NCI-H2107 (cell line): ENCODE measurements around the gene INS.
A peak's percentile ranks its signal among the peaks of the same experiment; 100 is the strongest.
"Not testable (repeated sequence)": the region's sequence is repeated elsewhere in the genome, so short reads cannot be mapped to it uniquely, and the experiment has no call there.

Source experiments
- DNase-seq: peaks from one replicate; lab custom pipeline; 2025; lab: John Stamatoyannopoulos, UW

The INS gene

DNA sequence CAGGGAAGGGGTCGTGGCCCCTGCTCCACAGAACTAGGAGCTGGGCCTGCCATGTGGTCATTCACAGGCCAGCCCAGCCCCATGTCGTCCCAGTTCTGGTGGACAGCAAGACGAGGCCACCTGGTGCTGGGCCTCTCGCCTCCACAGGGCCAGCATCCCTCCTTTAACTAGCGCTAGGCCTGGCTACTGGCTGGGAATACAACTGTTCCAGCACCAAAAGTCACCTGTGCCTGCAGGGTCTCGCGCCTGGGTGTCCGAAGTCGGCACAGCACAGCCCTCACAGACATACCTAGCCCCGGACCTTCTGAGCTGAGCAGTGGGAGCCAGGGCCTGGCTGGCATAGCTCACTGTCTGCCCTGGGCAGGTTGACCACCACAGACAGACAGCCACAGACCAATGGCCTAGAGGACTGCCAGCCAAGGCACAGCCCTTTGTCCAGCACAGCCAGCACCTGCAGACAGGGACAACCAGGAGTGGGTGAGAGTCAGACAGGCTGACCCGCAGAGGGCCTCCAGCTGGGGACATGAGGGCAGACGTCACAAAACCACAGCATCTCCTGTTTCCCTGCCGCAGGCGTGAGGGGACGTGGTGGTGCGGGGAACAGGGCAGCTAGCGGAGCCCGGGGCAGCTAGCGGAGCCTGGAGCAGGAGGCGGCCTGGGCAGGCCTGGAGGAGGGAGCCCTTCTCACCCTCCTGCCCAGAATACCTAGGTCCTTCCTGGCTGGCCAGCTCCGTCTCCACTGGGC, 37.8 kb upstream of the INS start:
- DNase-seq: no peak

DNA sequence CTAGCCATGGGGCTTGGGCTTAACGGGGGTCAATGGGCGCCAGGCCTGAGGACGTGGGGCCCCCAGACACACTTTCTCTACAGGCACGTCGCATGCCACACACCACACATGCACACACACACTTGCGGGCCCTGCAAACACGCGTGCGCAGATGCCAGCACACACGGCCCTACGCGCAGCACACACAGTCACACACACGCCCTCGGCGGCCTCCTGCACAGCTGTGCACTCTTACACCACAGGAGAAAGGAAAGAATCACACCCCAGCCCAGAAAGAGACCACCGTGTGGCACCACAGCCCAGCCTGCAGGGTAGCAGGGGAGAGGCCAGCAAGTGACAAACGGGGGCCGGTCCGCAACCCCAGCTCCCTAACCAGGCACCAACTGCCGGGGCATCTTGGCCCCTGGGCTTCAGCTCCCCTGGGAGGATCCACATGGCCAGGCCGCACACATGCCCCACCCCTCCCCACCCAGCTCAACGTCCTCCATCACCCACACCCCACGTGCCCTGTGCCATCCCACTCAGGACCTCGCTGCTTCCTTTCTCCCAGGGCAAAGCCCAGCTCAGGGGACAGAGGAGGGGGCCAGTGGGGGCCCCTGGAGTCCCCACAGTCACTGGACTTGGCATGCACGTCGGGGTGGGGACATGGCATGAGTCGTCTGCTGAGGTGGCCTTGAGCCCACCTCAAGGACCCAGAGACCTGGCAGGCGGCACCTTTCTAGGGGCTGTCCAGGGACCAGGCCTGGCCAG, 36.9 kb upstream of the INS start:
- no peak for DNase-seq

DNA sequence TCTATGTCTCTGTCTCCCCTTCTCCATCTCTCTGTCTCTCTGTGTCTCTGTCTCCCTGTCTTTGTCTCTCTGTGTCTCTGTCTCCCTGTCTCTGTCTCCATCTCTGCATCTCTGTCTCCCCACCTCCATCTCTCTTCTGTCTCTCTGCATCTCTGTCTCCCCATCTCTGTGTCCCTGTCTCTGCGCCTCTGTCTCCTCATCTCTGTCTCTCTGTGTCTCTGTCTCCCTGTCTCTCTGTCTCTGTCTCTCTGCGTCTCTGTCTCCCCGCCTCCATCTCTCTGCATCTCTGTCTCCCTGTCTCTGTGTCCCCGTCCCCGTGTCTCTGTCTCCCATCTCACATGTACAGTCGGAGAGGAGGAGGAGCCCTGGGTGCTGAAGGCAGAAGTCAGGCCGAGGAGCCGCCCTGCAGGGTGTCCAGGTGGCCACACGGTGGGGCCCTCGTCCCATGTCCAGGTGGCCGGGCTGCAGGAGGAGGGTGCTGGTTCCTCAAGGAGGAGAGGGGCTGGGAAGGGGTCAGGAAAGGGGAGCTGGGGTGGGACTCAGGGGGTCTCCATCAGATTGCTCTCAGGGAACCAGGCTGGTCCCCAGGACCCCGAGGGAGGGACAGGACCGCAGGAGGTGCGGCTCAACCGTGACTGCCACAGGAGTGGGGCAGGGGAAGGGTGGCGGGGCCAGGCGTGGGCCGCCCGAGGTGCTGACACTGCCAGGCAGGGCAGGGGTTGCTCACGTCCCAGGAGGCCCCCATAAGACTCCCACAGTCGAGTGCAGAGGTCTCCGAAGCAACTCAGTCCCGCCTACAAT, 36.2 kb upstream of the INS start:
- peak; percentile 24 for DNase-seq

DNA sequence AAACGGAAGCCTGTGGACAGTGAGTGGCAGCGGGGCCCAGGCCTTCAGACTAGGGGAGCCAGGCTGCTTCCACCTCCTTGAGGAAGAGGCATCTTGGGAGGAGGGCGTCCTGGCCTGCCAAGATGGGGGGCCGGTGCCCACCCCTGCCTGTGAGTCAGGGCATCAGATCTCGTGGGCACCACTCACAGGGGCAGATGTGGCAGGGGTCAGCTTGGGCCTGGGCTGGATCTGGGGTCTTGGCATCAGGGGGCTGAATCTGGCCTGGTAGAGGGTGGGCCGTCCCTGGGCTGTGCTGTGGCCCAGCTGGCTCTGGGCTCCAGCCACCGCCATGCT, 34.7 kb upstream of the INS start:
- DNase-seq: no peak

DNA sequence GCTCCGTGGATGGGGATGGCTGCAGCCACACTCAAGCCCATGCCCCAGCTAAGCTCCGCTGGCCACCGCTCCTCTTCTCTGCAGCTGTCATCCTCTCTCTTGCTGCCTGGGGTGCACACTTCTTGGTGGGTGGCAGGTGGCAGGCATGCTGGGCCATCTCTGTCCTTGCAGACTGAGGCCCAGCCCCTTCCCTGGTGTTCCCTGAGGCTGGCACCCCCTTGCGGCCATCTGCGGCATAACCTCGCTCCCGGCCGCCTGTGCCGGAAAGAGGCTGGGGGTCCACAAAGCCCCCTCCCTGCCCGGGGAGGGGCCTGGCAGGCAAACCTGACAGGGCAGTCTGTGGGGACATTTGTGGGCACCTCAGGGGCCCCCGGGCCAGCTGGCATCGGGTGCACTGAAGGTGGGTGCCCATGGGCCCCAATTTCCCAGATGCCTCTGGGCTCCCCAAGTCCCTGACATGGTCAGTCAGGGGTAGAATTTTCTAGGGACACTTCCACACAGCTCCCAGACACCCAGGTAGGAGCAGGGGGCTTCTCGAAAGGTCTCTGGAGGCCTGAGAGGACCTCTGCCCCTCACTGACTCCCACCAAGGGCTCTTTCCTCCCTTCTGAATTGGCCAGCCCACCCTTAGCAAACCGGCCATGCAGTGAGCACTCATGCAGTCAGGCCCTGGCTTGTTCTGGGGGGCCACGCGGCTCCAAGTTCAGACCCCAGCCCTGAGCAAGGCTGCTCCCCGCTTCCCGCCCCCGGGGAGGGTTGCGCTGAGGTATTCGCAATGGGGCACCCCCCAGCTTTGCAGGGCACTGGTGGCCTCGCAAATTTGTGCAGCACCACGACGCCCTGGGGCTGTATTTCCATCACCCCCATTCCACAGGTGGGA, 34.1 kb upstream of the INS start:
- DNase-seq: no peak

DNA sequence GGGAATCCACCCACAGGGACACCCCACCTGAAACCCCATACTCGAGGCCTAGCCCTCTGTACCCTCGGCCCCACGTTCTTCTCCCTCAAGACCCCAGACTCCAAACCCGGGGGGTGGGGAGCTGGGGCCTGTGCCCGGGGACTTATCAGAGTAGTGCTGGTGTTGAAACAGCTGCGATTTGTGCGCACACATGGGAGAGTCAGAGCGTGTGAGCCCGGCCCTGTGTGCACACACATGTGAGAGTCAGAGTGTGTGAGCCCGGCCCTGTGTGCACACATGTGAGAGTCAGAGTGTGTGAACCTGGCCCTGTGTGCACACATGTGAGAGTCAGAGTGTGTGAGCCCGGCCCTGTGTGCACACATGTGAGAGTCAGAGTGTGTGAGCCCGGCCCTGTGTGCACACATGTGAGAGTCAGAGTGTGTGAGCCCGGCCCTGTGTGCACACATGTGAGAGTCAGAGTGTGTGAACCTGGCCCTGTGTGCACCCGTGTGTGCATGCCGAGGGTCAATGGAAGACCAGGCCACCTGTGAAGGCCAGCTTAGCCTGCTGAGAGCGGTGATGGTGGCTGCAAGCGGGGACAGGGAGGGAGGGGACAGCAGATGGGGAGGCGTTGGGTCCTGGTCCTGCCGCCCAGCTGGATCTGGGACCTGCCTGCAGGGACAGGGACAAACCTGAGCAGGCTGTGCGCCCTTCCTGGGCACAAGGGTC, 33.0 kb upstream of the INS start:
- DNase-seq: not testable (repeated sequence)

DNA sequence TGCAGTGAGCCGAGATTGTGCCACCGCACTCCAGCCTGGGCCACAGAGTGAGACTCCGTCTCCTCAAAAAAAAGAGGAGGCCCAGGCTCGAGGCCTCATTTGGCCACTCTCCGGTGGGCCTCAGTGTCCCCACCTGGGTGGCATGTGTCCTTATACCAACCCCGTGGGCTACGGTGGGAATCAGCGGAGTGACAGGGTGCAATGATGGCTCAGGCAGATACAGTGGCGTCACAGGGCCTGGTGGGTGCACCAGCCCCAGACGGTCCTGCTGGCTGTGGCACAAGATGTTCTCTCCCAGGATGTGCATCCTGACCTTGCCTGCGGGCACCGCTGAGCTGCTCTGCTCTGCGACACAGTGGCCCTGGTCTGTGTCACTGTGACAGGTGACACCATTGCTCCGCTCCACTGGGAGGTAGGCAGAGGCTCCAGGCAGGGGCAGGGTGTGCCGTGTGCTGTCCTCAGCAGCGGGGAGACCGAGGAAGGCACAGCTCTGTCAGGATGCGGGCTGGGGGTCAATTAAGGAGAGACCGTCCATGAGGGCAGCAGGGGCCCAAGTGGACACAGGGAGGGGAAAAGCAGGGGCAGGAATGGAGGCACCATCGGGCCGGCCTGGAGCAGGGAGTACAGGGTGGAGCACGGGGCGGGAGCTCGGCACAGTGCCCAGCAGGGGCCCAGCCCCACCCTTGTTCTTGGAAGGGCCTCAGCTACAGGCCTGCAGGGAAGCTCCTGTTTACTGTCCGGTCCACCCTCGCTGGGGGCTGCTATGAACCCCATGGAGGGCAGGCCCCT, 32.3 kb upstream of the INS start:
- no peak for DNase-seq

DNA sequence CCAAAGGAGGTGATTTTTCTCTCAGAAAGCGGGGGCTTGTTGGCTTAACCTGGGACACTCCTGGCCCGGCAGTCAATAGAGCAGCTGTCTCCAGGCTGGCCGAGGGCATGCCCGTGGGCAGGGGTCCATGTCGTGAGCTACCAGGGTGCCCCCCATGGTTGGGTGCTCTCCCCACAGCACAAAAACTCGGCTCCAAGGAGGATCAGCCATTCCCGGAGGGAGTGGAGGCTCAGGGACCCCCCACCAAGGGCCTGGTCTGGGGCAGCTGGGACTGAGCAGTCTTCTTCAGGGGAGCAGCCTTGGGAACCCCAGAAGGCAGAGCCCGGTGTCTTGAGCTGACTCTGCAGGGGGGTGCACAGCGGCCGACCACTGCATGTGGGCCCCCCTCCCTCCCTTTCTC, 31.4 kb upstream of the INS start:
- DNase-seq: no peak

DNA sequence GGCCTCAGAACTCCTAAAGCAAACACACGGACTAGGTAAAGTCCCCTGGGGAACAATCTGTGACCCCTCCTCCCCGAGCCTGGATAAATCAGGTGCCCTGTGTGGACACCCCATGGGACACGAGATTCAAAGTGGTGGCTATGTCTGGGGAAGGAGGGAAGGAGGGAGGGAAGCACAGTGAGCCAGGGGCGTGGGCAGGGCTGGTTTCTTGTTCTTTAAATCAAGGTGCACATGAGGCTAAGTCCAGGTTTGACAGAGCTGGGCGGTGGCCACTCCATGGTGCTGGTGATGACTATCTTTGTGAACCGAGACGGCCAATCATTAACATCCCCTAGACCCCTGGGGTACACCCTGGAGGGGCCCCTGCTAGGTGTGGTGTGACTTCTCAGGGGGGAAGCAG, 30.9 kb upstream of the INS start:
- DNase-seq: no peak

DNA sequence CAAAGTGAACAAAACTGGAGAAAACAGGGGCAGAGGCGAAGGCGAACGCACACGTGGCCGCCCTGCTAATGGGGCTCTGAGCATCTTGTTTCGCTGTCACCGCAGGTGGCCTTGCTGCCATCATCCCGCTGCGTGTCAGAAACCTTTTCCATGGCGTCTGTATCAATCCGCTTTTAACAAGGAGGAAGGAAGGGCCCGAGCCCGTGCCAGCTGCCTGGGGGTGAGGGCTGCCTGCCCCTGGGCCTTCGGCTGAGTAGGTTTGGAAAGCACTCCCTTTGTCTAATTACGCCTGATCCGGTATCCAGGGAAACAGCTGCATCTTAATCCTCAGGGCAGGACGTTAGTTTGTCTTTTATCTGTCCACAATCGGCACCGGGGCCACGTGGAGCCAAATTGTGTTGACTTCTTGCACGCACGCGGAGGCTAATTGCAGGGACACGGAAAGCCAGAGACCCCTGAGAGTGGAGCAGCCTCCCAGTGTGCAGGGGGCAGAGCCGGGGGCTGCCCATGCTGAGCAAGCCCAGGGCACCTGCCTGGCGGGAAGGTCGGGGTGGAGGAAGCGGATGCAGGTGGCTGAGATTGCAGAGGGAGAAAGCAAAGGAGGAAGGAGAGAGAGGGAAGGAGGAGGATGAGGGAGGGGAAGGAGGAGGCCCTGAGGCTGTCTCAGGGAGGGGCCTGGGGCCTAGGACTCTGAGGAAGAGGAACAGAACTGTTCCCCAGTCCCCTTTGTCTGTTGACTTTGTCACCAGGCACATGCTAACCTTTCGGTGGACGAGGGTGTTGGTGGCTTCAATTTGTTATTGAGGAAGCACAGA, 29.9 kb upstream of the INS start:
- no peak for DNase-seq

DNA sequence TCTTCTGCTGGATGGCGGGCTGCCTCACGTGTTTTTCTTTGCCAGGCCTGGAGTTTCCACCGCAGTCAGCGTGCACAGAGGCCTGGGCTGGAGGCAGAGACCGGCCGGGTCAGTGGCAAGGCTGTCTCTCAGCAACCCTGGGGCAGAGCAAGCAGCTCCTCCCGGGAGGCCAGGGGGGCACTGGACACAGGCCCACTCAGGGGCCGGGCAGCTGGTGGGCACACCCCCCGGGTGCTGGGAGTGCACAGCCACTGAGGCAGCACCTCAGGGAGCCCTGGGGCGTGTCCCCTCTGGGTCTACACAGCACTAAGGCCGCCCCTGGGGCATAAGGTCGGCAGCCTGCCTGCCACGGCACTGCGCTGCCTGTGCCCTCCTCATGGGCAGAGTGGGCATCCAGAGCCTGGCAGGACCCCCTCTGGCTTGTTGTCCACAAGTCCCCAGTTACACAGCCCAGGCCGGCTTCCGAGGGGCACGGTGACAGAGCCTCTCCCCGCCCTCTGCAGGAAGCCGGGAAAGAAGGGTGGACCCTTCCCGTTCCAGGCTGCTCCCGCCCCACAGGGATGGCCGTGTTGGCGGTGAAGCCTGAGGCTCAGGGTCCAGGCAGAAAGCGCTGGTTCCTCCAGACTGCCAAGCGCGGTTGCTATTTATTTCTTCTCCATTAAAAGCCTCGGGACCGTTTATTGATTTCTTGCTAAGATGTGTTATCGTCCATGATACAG, 29.1 kb upstream of the INS start:
- no peak for DNase-seq

DNA sequence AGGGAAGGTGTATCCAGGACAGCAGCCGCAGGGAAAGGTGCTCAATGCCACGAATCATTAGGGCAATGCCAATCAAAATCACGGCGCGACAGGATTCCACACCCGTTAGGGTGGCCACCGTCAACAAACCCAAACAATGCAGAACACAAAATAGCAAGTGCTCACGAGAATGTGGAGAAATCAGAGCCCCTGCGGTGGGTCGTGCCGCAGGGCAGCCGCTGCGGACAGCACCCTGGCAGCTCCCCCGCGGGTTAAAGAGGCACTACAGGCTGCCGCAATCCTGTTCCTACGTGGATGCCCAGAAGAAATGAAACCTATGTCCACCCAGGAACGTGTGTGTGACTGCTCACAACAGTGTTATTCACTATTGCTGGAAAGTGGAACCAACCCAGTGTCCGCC, 27.7 kb upstream of the INS start:
- no peak for DNase-seq

DNA sequence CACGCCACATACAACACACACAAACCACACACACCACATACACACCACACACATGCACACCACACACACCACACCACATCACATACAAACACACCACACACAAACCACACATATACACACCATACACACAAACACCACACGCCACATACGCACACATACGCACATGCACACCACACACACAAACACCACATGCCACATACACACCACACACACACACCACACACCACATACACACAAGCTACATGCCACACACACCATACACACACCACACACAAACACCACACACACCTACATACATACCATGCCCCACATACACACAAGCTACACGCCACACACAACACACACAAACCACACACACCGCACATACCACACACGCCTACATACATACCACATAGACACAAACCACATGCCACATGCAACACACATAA, 26.3 kb upstream of the INS start:
- DNase-seq: no peak

DNA sequence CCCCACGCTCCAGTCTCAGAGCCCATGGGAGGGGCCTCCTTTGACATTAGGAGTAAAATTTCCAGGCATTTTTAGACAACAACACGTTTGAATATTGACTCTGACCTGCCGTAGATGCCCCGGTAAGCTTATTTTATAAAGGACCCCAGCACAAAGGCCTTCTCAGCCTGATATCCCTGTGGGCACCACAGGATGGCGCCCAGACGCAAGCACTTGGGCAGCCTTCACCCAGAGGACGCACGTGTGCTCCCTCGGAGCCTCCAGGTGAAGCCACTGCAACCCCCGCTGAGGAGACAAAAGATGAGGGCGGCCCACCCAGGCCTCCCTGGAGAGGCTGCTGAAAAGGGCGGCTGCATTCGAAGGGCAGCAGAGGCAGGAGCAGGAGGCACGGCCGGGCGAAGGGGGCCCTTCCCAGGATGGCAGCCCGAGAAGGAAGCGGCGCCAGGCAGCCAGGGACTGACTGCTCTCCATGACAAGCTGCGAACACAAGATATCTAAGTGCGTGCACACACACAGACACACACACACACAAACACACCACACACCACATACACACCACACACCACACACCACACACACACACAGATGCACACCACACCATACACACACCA, 25.8 kb upstream of the INS start:
- DNase-seq: no peak

DNA sequence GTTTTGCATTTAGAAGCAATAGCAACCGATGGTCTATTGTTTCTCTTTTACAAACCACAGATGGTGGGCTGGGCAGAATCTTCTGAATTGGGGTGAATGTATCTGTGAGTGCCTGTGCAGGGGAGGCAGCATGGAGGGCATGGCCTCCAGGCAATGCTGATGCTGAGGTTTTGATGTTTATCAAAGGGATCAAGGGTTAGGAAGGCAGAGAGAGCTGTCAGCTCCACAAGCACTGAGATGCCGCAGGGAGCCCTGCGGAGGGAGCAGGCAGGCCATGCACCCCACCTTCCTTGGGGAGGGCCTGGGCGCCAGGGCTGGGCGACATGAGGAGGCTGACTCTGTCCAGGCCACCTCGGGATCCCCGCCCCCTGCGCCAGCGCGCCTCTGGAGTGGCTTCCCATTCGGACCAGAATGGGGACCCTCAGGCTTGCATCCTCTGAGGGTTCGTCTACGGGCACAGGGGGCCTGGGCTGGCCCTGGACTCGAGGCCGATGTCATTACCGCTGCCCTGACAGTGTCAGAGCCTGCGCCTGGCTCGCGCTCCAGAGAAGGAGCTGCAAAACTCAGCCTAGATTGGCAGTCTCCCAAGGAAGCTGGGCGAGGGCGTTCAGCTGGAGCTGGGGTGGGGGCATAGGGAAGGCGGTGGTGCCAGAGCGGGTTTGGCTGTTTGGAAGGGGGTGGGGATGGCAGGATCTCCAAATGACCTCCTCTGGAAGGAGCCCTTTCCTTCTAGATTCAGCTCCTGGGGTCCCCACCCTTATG, 24.5 kb upstream of the INS start:
- no peak for DNase-seq

DNA sequence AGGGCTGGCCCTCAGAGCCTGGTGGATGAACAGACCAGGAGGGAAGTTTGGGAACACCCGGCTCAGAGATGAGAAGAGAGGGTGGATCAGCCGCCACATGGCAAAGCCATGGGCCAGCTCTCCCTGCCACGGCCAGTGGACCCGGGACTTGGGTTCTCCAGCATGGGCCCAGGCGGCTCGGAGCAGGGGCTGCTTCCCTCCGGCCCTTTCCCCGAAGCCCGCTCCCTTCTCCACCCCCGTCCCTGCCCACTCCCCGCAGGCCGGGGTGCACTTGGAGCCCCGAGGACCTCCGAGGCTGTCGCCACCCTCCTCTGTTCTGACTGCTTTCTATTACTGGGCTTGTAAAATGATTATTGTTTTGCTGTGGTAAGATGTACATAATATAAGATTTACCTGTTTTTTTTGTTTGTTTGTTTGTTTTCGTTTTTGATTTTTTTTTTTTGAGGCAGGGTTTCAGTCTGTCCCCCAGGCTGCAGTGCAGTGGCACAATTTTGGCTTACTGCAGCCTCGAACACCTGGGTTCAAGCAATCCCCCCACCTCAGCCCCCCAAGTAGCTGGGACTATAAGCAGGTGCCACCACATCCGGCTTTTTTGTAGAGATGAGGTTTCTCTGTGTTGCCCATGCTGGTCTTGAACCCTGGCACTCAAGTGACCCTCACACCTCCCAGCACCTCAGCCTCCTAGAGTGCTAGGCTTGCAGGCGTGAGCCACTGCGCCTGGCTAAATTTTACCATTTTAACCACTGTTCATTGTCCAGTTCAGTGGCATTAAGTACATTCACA, 21.9 kb upstream of the INS start:
- DNase-seq: no peak

DNA sequence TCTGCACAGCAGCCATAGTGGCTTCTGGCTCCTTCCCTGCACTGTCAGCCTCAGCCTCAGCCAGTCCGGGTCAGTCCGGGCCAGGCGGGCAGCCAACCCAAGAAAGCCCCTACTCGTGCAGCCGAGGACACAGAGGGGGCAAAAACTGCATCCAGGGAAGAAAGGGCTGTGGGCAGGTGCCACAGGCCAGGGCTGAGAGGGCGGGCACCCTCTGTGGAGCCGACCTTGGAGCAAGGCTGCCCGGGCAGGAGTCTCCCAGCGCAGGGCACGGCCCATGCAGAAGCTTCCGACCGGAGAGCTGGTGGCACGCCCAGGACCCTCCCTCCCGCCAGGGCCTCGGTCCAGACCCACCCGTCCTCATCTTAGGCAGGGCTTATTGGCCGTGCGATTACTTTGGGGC, 21.1 kb upstream of the INS start:
- no peak for DNase-seq
